ENCODE data around the gene RIPOR2.

RIPOR2 gene

GRCh38 chr6:24936641-24937317, 1.0 kb upstream of the RIPOR2 start:
- Histone ChIP-seq H3K36me3 (replicated peaks; ENCODE audit: low read depth, low read length) (peaks cover 45% of the 10 kb centered on the region), H3K9me3 (ENCODE audit: insufficient read depth, low read length) (no peaks in the 10 kb centered on the region), H2AFZ (ENCODE audit: low read depth, low read length) (no peak overlapping the region), H3K4me1 (ENCODE audit: low read length) (peaks cover 100% of the 10 kb centered on the region), H3K9ac (ENCODE audit: low read length) (0 out of 2 replicates have a peak overlapping the region, but pooled peaks have one; percentile 17), H3K4me3 (ENCODE audit: low read length) (peak overlapping the region; percentile 62), H3K4me2 (ENCODE audit: low read length) (peak overlapping the region; percentile 66), H3K27me3 (ENCODE audit: low read depth, low read length) (no peaks in the 10 kb centered on the region), H3K27ac (ENCODE audit: low read length) (peak overlapping the region; percentile 82), H4K20me1 (ENCODE audit: insufficient read depth, low read length) (peaks cover 96% of the 10 kb centered on the region), H3K79me2 (ENCODE audit: low read length) (peaks cover 97% of the 10 kb centered on the region)
- TF ChIP-seq CTCF (IDR thresholded peaks at IDR 0.05; ENCODE audit: low read depth, low read length) (no peak), EZH2phosphoT487 (IDR thresholded peaks at IDR 0.05; ENCODE audit: low read depth) (no peak)

- no peak overlapping the region for H2AFZ ChIP-seq (ENCODE audit: low read depth, low read length)
- H3K27ac ChIP-seq (ENCODE audit: low read length): peak overlapping the region; percentile 22; the same call in 1 of the 2 replicates
- peaks cover 99% of the 10 kb centered on the region for H3K79me2 ChIP-seq (ENCODE audit: low read length)
- no peak overlapping the region for H3K9ac ChIP-seq (ENCODE audit: low read length)
- peak overlapping the region; percentile 56 for H3K4me2 ChIP-seq (ENCODE audit: low read length)
- H3K4me1 ChIP-seq (ENCODE audit: low read length): peaks cover 100% of the 10 kb centered on the region
- peaks cover 51% of the 10 kb centered on the region for H3K36me3 ChIP-seq (replicated peaks; ENCODE audit: low read depth, low read length)
- peaks cover 98% of the 10 kb centered on the region for H4K20me1 ChIP-seq (ENCODE audit: insufficient read depth, low read length)
- H3K27me3 ChIP-seq (ENCODE audit: low read depth, low read length): no peaks in the 10 kb centered on the region
- 0 out of 2 replicates have a peak overlapping the region, but pooled peaks have one; percentile 38 for H3K4me3 ChIP-seq (ENCODE audit: low read length)
- H3K9me3 ChIP-seq (ENCODE audit: insufficient read depth, low read length): no peaks in the 10 kb centered on the region
- no peak for TF ChIP-seq EZH2phosphoT487 (IDR thresholded peaks at IDR 0.05; ENCODE audit: low read depth)
- TF ChIP-seq CTCF (IDR thresholded peaks at IDR 0.05; ENCODE audit: low read depth, low read length): peak; percentile 75
Observed at GRCh38 chr6:24933868-24934401, 1.8 kb downstream of the RIPOR2 start.

- H4K20me1 ChIP-seq (ENCODE audit: insufficient read depth, low read length): peaks cover 98% of the 10 kb centered on the region
- no peak overlapping the region for H3K9ac ChIP-seq (ENCODE audit: low read length)
- no peak overlapping the region for H2AFZ ChIP-seq (ENCODE audit: low read depth, low read length)
- no peak overlapping the region for H3K27ac ChIP-seq (ENCODE audit: low read length)
- H3K9me3 ChIP-seq (ENCODE audit: insufficient read depth, low read length): no peaks in the 10 kb centered on the region
- peaks cover 99% of the 10 kb centered on the region for H3K79me2 ChIP-seq (ENCODE audit: low read length)
- peak overlapping the region; percentile 56 for H3K4me2 ChIP-seq (ENCODE audit: low read length)
- H3K4me1 ChIP-seq (ENCODE audit: low read length): peaks cover 100% of the 10 kb centered on the region
- peaks cover 57% of the 10 kb centered on the region for H3K36me3 ChIP-seq (replicated peaks; ENCODE audit: low read depth, low read length)
- H3K27me3 ChIP-seq (ENCODE audit: low read depth, low read length): no peaks in the 10 kb centered on the region
- TF ChIP-seq CTCF (IDR thresholded peaks at IDR 0.05; ENCODE audit: low read depth, low read length): no peak
- no peak for TF ChIP-seq EZH2phosphoT487 (IDR thresholded peaks at IDR 0.05; ENCODE audit: low read depth)
- H3K4me3 ChIP-seq (ENCODE audit: low read length): no peak overlapping the region
Observed at GRCh38 chr6:24933266-24933665, 2.5 kb downstream of the RIPOR2 start.

- no peaks in the 10 kb centered on the region for H3K9me3 ChIP-seq (ENCODE audit: insufficient read depth, low read length)
- H3K79me2 ChIP-seq (ENCODE audit: low read length): peaks cover 99% of the 10 kb centered on the region
- peak overlapping the region; percentile 56 for H3K4me2 ChIP-seq (ENCODE audit: low read length)
- peaks cover 98% of the 10 kb centered on the region for H4K20me1 ChIP-seq (ENCODE audit: insufficient read depth, low read length)
- TF ChIP-seq CTCF (IDR thresholded peaks at IDR 0.05; ENCODE audit: low read depth, low read length) (no peak), EZH2phosphoT487 (IDR thresholded peaks at IDR 0.05; ENCODE audit: low read depth) (no peak)
- no peak overlapping the region for H3K27ac ChIP-seq (ENCODE audit: low read length)
- H3K27me3 ChIP-seq (ENCODE audit: low read depth, low read length): no peaks in the 10 kb centered on the region
- H3K9ac ChIP-seq (ENCODE audit: low read length): no peak overlapping the region
- H3K36me3 ChIP-seq (replicated peaks; ENCODE audit: low read depth, low read length): peaks cover 57% of the 10 kb centered on the region
- peaks cover 100% of the 10 kb centered on the region for H3K4me1 ChIP-seq (ENCODE audit: low read length)
- H3K4me3 ChIP-seq (ENCODE audit: low read length): no peak overlapping the region
- no peak overlapping the region for H2AFZ ChIP-seq (ENCODE audit: low read depth, low read length)
Observed at GRCh38 chr6:24932832-24933231, 2.9 kb downstream of the RIPOR2 start.

All from OCI-LY3 (cell line).